Measurements from ENCODE around the gene UGT3A2.

The UGT3A2 gene

GRCh38 chr5:36033486-36033885, 33.2 kb downstream of the UGT3A2 start:
- DNase-seq (ENCODE audit: low spot score) (no peak), ATAC-seq (ENCODE audit: low read depth) (no peak)
- peaks cover 2% of the 10 kb centered on the region for H3K9me3 ChIP-seq (ENCODE audit: severe bottlenecking)
- no peaks in the 10 kb centered on the region for H3K27me3 ChIP-seq (ENCODE audit: insufficient read depth, poor library complexity, severe bottlenecking)
- no peak overlapping the region for H3K27ac ChIP-seq (ENCODE audit: poor library complexity, severe bottlenecking)
- TF ChIP-seq CTCF (IDR thresholded peaks at IDR 0.05; ENCODE audit: poor library complexity, severe bottlenecking), result no peak
- H3K4me3 ChIP-seq (ENCODE audit: severe bottlenecking), result no peak overlapping the region
- no peaks in the 10 kb centered on the region for H3K36me3 ChIP-seq (ENCODE audit: low read depth)
- no peaks in the 10 kb centered on the region for H3K4me1 ChIP-seq (ENCODE audit: insufficient read depth, poor library complexity, severe bottlenecking)

GRCh38 chr5:36033047-36033446, 33.6 kb downstream of the UGT3A2 start:
- H3K27me3 ChIP-seq (ENCODE audit: insufficient read depth, poor library complexity, severe bottlenecking), result no peaks in the 10 kb centered on the region
- TF ChIP-seq CTCF (IDR thresholded peaks at IDR 0.05; ENCODE audit: poor library complexity, severe bottlenecking), result no peak
- no peak overlapping the region for H3K27ac ChIP-seq (ENCODE audit: poor library complexity, severe bottlenecking)
- no peak overlapping the region for H3K4me3 ChIP-seq (ENCODE audit: severe bottlenecking)
- DNase-seq (ENCODE audit: low spot score) (no peak), ATAC-seq (ENCODE audit: low read depth) (no peak)
- H3K4me1 ChIP-seq (ENCODE audit: insufficient read depth, poor library complexity, severe bottlenecking), result no peaks in the 10 kb centered on the region
- H3K36me3 ChIP-seq (ENCODE audit: low read depth), result no peaks in the 10 kb centered on the region
- H3K9me3 ChIP-seq (ENCODE audit: severe bottlenecking), result peaks cover 2% of the 10 kb centered on the region

GRCh38 chr5:36031223-36031622, 35.5 kb downstream of the UGT3A2 start:
- Histone ChIP-seq H3K27ac (ENCODE audit: poor library complexity, severe bottlenecking) (no peak overlapping the region), H3K4me1 (ENCODE audit: insufficient read depth, poor library complexity, severe bottlenecking) (no peaks in the 10 kb centered on the region), H3K27me3 (ENCODE audit: insufficient read depth, poor library complexity, severe bottlenecking) (no peaks in the 10 kb centered on the region), H3K4me3 (ENCODE audit: severe bottlenecking) (no peak overlapping the region), H3K36me3 (ENCODE audit: low read depth) (no peaks in the 10 kb centered on the region), H3K9me3 (ENCODE audit: severe bottlenecking) (peaks cover 2% of the 10 kb centered on the region)
- TF ChIP-seq CTCF (IDR thresholded peaks at IDR 0.05; ENCODE audit: poor library complexity, severe bottlenecking), result no peak
- no peak for DNase-seq (ENCODE audit: low spot score)
- no peak for ATAC-seq (ENCODE audit: low read depth)

GRCh38 chr5:36029914-36030313, 36.8 kb downstream of the UGT3A2 start:
- no peaks in the 10 kb centered on the region for H3K4me1 ChIP-seq (ENCODE audit: insufficient read depth, poor library complexity, severe bottlenecking)
- H3K9me3 ChIP-seq (ENCODE audit: severe bottlenecking), result no peaks in the 10 kb centered on the region
- TF ChIP-seq CTCF (IDR thresholded peaks at IDR 0.05; ENCODE audit: poor library complexity, severe bottlenecking), result no peak
- no peak for DNase-seq (ENCODE audit: low spot score)
- ATAC-seq (ENCODE audit: low read depth), result no peak
- H3K27me3 ChIP-seq (ENCODE audit: insufficient read depth, poor library complexity, severe bottlenecking), result peaks cover 1% of the 10 kb centered on the region
- no peak overlapping the region for H3K27ac ChIP-seq (ENCODE audit: poor library complexity, severe bottlenecking)
- H3K4me3 ChIP-seq (ENCODE audit: severe bottlenecking), result no peak overlapping the region
- no peaks in the 10 kb centered on the region for H3K36me3 ChIP-seq (ENCODE audit: low read depth)

GRCh38 chr5:36028816-36029465, 37.7 kb downstream of the UGT3A2 start:
- no peak overlapping the region for H3K4me3 ChIP-seq (ENCODE audit: severe bottlenecking)
- no peak for ATAC-seq (ENCODE audit: low read depth)

More at GRCh38 chr5:36028816-36029465, 37.7 kb downstream of the UGT3A2 start:
- Histone ChIP-seq H3K36me3 (ENCODE audit: low read depth) (no peaks in the 10 kb centered on the region), H3K9me3 (ENCODE audit: severe bottlenecking) (no peaks in the 10 kb centered on the region), H3K4me1 (ENCODE audit: insufficient read depth, poor library complexity, severe bottlenecking) (no peaks in the 10 kb centered on the region), H3K27me3 (ENCODE audit: insufficient read depth, poor library complexity, severe bottlenecking) (peaks cover 11% of the 10 kb centered on the region), H3K27ac (ENCODE audit: poor library complexity, severe bottlenecking) (no peak overlapping the region)
- no peak for DNase-seq (ENCODE audit: low spot score)
- no peak for TF ChIP-seq CTCF (IDR thresholded peaks at IDR 0.05; ENCODE audit: poor library complexity, severe bottlenecking)
